Sciatic nerve (tissue), 2 donors: Measurements from ENCODE around the gene GHRHR. TPM values are rescaled to one million over a fixed set of nuclear protein-coding genes. Genes with fewer than 3 reads are reported as not detected.

Experiments used
- ATAC-seq: fragments of 200-7000 bp; cut with Tn5 transposase; one replicate; pipeline ENCODE4 v1.9.1; 2020; ENCODE audit warnings: mild to moderate bottlenecking, moderate library complexity
- DNase-seq: peaks from one replicate; pipeline ENCODE4 v3.0.0-alpha.2; 2020; ENCODE audit warnings: low spot score
- intact Hi-C: fragments of 100-400 bp; cut with DNase I; formaldehyde crosslinking; loops from one replicate; pipeline ENCODE4 v1.14.2; 2022
- total RNA-seq: library from RNA; stranded (reverse); fragmentation: NEBNext Ultra II Directional; extraction: Animal tissue kit (Norgen Biotek cat#: 25700); gene quantifications from one replicate; pipeline ENCODE4 v1.2.1, GENCODE V29; 2021
- donor health status: DM: no; HTN: no; CAD: no.
- donor health status: DM: no; HTN: no; CAD: no.

The GHRHR gene
- 1.2 TPM for total RNA-seq

DNA sequence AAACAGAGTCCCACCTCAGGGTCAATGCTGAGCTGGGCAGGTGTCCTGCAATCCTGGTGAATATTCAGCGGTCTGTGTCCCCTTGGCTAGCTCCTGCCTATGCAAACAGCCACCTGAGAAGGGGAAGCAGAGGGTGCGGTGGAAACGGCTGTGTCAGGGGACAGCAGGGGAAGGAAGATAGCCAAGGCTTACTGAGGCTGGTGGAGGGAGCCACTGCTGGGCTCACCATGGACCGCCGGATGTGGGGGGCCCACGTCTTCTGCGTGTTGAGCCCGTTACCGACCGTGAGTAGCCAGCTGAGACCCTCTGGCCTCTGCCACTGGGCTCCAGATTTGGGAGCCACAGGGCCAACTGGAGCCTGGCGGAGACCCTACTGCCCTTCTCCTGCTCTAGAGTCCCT is at the start of gene GHRHR:
GHRHR (plus strand) TSS at position 112 of the 400 bp plus-strand sequence; CDS start at position 228, 116 bp downstream.
- ATAC-seq = no peak
- DNase-seq = no peak
- intact Hi-C loops = no loop called here

DNA sequence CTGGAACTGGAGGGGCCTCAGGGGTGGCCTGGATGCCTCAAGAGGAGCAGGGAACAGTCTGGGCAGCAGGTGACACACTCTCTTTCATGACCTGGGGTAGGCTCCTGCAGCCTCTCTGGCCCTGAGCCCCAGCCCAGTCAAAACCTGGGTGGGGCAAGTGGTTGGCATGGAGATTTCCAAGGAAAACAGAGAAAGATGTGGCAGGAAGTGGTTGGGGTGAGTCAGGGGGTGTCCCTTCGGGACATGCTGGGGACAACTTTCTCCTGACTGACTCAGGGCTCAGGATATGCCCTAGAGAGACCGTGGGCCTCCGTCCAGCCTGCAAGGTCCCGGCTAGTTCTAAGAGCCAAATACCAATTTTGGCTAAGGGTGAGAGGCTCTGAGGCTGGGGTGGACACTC is 49.2 kb upstream of the GHRHR start:
- ATAC-seq (peak; percentile 1), DNase-seq (no peak)
- intact Hi-C loops = no loop called here

DNA sequence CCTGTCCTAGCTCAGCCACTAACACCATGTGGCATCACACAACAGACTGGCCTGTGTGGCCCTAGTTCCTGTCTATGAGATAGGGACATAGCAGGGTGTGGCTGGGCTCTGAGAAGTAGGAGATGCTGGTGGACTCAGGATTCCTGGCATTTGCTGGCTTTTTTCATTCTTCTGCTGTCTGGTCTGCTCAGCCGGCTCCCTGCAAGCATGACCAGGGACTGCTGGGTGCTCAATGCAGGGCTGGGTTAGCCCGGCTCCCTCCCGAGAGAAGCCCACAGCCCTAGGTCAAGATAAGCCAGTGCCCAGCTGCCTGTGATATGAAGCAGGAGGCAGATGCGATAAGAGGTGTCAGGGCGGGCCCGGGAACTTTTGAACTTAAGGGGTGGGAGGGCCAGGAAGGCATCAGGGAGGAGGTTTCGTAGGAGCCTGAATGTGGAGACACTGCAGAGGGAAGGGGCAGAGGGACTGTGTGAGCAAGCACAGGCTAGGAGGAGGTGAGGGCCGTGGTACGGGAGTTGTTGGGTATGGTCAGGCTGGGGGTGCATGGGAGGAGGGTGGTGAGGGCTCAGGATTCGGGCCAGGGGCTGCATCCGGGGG is 48.6 kb upstream of the GHRHR start:
- ATAC-seq (no peak), DNase-seq (no peak)
- intact Hi-C loops = no loop called here

GRCh38 chr7:30915751-30916150 is 48.0 kb upstream of the GHRHR start:
- intact Hi-C loops = no loop called here
- ATAC-seq (no peak), DNase-seq (no peak)

- DNase-seq (no peak), ATAC-seq (no peak)
- intact Hi-C loops = no loop called here
Observed at GRCh38 chr7:30916255-30916654, 47.5 kb upstream of the GHRHR start.

DNA sequence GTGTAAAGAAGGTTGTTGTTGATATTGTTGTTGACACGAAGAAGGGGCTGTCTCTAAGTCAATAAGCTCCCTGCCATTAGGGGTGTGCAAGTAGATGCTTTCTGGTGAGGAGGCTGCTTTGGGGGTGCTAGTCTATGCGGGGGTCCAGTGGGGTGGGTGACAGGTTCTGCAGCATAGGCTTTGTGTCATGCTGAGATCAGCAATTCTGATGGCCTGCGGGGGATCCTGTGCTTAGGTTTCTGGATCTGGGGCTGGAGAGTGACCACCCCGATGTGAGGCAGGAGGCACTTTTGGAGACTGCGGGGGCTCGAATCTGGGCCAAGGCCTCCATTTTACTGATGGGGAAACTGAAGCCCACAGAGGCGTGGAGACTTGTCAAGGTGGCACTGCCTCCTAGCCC is 47.0 kb upstream of the GHRHR start:
- intact Hi-C loops = no loop called here
- no peak for DNase-seq
- no peak for ATAC-seq

DNA sequence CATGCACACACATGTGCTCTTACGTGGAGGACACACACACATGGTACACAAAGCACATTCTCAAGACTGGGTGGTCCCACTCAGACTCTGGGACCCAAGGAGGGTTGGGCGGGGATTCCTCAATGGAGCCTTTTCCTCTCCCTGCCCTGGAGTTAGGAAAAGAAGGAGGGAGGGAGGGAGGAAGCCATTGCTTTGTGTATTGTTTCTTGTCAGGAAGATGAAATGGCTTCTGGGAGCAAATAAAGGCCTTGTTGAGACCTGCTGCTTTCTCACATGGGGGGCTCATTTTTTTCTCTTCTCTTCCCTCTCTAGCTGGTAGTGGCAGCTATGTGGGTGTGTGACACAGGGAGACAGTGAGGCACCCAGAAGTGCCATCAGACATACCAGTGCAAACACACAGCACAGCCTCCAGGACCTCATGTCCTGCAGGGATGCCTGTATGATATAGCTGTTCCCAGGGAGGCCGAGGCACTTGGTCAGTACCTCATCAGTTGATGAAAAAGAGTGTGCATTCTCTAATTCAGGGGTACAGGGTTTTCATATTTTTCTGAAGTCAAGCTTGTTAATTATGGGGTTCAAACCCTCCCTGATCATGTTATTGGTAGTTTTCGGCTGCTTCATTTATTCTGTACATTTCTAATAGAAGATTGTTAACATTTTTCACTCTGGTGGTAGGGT is 46.4 kb upstream of the GHRHR start:
- no peak for ATAC-seq
- intact Hi-C loops = no loop called here
- DNase-seq = no peak

- intact Hi-C loops = no loop called here
- DNase-seq (peak; percentile 41), ATAC-seq (no peak)
Observed at GRCh38 chr7:30918676-30919075, 45.1 kb upstream of the GHRHR start.

GRCh38 chr7:30920021-30920583 is 43.7 kb upstream of the GHRHR start:
- intact Hi-C loops = no loop called here
- ATAC-seq (no peak), DNase-seq (peak; percentile 38)

DNA sequence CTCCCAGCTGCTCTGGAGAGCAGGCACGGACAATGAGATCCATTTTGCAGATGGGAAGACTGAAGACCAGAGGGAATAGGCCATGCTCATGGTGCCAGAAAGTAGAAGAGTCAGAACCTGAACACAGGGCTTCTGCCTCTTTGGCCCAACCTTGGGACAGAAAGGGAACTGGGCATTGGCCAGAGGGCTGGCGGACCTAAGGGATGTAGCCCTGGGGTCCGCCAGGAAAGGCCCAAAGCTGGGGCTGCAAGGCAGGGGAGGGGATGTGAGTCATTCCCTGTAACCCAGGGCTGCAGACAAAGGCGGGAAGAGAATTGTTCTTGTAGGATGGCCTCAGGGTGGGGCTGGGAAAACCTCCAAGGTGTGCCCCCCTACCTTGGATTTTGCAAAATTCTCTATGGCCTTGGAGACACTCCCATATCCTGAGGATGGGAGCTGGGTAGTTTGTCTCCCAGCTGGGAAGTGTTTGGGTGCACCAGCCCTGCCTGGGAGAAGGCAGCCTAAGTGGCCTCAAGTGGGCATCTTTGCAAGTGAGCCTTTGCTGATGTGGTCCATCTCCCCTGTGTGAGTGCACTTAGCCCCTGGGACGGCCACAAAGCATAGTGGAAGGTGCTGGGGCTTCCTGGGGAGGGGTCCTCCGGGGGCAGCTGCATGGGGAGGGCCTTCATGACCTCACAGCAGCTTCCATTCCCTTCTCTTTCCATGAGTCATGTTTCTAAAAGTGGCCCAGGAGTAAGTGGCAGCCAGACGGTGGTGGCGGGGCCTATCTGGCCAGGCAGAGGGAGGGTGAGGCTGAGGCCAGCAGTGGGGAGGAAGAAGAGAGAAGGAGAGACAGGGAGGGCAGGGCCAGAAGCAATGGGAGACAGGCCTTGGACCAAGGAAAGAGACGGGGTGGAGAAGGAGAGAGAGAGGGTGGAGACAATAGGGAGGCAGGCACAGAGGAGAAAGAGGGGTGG is 42.9 kb upstream of the GHRHR start:
- ATAC-seq (peak; percentile 50), DNase-seq (peak; percentile 53)
- intact Hi-C loops = no loop called here

- intact Hi-C loops = no loop called here
- DNase-seq (peak; percentile 56), ATAC-seq (no peak)
Observed at GRCh38 chr7:30921540-30922401, 42.0 kb upstream of the GHRHR start.

DNA sequence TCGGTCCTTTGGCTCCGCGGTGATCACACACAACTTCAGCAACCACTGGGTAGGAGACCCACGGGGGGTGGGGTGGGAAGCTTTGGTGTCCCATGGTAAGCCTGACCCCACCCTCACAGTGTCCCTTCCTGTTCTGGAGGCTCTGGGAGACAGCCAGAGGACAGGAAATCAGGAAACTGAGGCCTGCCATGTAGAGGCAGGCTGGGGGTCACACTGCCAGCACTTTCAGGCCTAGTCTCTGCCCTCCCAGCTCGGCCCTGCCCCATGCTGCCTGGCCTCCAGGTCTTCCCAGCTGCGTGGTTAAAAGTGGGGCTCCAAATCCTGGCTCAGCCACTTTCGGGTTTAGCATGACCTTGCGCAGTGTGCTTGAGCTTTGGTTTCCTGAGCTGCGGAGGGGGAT is 41.2 kb upstream of the GHRHR start:
- DNase-seq (peak; percentile 44), ATAC-seq (no peak)
- intact Hi-C loops = no loop called here

DNA sequence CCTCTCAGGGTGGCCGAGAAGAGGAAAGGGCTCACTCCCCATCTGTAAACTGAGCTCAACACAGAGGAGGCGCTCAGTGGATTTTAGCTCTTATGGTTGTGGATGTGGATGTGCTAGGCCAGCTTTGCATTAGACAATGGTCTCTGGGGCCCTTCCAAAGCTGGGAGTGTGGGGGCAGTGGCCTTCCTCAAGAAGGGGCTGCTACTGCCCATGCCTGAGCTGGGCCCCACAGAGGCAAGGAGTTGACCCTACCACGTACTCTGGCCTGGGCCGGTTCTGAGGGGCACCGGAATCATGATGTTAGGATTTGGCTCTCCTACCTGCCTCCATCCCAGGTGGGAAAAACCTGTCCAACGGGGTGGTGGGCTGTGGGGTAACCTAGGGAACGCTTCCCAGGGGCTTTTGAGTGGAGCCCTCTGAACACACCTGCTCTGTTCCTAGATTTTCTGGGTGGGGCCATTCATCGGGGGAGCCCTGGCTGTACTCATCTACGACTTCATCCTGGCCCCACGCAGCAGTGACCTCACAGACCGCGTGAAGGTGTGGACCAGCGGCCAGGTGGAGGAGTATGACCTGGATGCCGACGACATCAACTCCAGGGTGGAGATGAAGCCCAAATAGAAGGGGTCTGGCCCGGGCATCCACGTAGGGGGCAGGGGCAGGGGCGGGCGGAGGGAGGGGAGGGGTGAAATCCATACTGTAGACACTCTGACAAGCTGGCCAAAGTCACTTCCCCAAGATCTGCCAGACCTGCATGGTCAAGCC is 40.6 kb upstream of the GHRHR start:
- DNase-seq = peak; percentile 52
- intact Hi-C loops = no loop called here
- ATAC-seq = no peak

GRCh38 chr7:30923774-30924413 is 39.9 kb upstream of the GHRHR start:
- intact Hi-C loops = no loop called here
- peak; percentile 49 for DNase-seq
- no peak for ATAC-seq

DNA sequence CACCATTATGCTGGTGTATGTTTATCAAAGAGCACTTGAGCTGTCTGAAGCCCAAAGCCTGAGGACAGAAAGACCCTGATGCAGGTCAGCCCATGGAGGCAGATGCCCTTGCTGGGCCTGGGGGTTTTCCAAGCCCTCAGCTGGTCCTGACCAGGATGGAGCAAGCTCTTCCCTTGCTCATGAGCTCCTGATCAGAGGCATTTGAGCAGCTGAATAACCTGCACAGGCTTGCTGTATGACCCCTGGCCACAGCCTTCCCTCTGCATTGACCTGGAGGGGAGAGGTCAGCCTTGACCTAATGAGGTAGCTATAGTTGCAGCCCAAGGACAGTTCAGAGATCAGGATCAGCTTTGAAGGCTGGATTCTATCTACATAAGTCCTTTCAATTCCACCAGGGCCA is 39.1 kb upstream of the GHRHR start:
- no peak for ATAC-seq
- DNase-seq = peak; percentile 42

GRCh38 chr7:30925117-30925516 is 38.6 kb upstream of the GHRHR start:
- intact Hi-C loops = no loop called here
- ATAC-seq (no peak), DNase-seq (no peak)

More for the DNA sequence above, 39.1 kb upstream of the GHRHR start:
- intact Hi-C loops = no loop called here

- peak; percentile 52 for DNase-seq
Observed at GRCh38 chr7:30925913-30926312, 37.8 kb upstream of the GHRHR start.

More at GRCh38 chr7:30925913-30926312, 37.8 kb upstream of the GHRHR start:
- intact Hi-C loops = no loop called here
- ATAC-seq = no peak
